Uterus (tissue), 2 donors: Measurements from ENCODE around the gene FRAT2.

Experiments used
- CTCF ChIP-seq, 4 experiments: fragments of 200-600 bp in 2 of 4; fragments of 450-650 bp in 2 of 4; sonication (generic) in 2 of 4; IDR thresholded peaks; one replicate each; pipeline ENCODE4 v1.5.1; 2016 to 2019; ENCODE audit warnings: antibody characterized with exemption in 4 of 4, mild to moderate bottlenecking in 2 of 4, moderate library complexity in 1 of 4
- POLR2A ChIP-seq, 2 donors: fragments of 450-650 bp; IDR thresholded peaks; one replicate each; pipeline ENCODE4 v1.6.1; 2016; ENCODE audit warnings: antibody characterized with exemption in 2 of 2, mild to moderate bottlenecking in 1 of 2, moderate library complexity in 1 of 2

- TF ChIP-seq CTCF (IDR thresholded peaks at IDR 0.05) (no peak), POLR2A (IDR thresholded peaks at IDR 0.05) (no peak)
These were observed 8.8 kb downstream of the FRAT2 start for GRCh38 chr10:97325754-97326153.
